Neural cell (in vitro differentiated cells): Measurements from ENCODE around the gene BPIFB6.

Experiments used
- EP300 ChIP-seq: fragments of 450-650 bp; conservative IDR thresholded peaks from 2 replicates; pipeline ENCODE4 v1.6.1; 2014; ENCODE audit warnings: antibody characterized with exemption, mild to moderate bottlenecking, moderate library complexity; ENCODE audit not compliant: poor library complexity, severe bottlenecking
- EZH2 ChIP-seq: fragments of 200-600, 300-800 bp; shearing (Covaris generic), sonication (generic); IDR thresholded peaks from 2 replicates; pipeline ENCODE4 v1.6.1; 2014; ENCODE audit warnings: antibody characterized with exemption, low read length, borderline replicate concordance, mild to moderate bottlenecking; ENCODE audit not compliant: insufficient read depth, poor library complexity, severe bottlenecking
- TF ChIP-seq, protein P1 (sequence below): fragments of 450-650 bp; IDR thresholded peaks from 2 replicates; pipeline ENCODE4 v1.5.1; 2014; ENCODE audit warnings: antibody characterized with exemption, mild to moderate bottlenecking, moderate library complexity; ENCODE audit not compliant: poor library complexity, severe bottlenecking

DNA sequence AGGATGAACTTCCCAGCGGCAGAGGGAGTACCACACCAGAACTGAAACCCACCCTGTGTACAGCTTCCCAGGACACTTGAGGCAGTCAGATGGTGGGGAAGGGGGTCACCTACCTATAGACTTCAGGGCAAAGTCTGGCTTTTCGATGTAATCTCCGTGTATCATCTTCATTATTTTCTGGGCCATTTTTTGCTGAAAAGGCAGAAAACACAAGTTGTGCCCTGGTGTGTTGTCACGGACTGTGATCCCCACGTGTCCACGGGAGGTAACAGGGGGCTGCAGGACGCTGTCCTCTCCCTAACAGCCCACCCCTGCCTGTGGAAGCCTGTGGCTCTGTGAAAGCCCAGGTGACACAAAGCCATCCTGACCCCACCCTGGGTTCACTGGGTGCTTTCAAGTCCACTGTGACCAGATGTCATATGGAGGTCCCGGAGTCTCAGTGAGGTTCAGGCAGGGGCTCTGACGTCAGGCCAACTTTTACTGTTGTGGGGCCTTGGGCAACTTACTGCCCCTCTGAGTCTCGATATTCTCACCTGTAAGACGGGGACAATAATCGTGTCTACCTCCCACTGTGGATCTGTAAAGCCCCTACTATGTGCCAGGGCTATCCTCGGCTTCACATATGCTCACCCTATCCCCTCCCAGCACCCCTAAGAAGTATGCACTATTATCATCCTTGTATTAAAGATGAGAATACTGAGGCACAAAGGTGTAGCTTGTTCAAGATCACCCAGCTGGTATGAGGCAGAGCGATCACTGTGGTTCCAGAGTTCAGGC, 41.8 kb upstream of the BPIFB6 start:
- TF ChIP-seq EP300 = no peak
- TF ChIP-seq, protein P1, sequence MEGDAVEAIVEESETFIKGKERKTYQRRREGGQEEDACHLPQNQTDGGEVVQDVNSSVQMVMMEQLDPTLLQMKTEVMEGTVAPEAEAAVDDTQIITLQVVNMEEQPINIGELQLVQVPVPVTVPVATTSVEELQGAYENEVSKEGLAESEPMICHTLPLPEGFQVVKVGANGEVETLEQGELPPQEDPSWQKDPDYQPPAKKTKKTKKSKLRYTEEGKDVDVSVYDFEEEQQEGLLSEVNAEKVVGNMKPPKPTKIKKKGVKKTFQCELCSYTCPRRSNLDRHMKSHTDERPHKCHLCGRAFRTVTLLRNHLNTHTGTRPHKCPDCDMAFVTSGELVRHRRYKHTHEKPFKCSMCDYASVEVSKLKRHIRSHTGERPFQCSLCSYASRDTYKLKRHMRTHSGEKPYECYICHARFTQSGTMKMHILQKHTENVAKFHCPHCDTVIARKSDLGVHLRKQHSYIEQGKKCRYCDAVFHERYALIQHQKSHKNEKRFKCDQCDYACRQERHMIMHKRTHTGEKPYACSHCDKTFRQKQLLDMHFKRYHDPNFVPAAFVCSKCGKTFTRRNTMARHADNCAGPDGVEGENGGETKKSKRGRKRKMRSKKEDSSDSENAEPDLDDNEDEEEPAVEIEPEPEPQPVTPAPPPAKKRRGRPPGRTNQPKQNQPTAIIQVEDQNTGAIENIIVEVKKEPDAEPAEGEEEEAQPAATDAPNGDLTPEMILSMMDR = no peak
- no peak for TF ChIP-seq EZH2
